Cardiac septum (tissue), 1 donor: ENCODE measurements around the gene ABCA2. TPM values are rescaled to one million over a fixed set of nuclear protein-coding genes. Genes with fewer than 3 reads are reported as not detected.

Experiments
- DNase-seq: peaks from one replicate; pipeline ENCODE4 v3.0.0-alpha.2; 2020; ENCODE audit warnings: low spot score
- intact Hi-C: fragments of 100-400 bp; cut with DNase I; formaldehyde crosslinking; loops from one replicate; pipeline ENCODE4 v1.14.0; 2022
- total RNA-seq: library from RNA; stranded (reverse); fragmentation: NEBNext Ultra II Directional; extraction: Animal tissue kit (Norgen Biotek cat#: 25700); gene quantifications from one replicate; pipeline ENCODE4 v1.2.1, GENCODE V29; 2021
- donor health status: DM: no; HTN: no; CAD: no.

Gene ABCA2
- total RNA-seq, 1 donor from 2014 or later, result 41.5 TPM

DNA sequence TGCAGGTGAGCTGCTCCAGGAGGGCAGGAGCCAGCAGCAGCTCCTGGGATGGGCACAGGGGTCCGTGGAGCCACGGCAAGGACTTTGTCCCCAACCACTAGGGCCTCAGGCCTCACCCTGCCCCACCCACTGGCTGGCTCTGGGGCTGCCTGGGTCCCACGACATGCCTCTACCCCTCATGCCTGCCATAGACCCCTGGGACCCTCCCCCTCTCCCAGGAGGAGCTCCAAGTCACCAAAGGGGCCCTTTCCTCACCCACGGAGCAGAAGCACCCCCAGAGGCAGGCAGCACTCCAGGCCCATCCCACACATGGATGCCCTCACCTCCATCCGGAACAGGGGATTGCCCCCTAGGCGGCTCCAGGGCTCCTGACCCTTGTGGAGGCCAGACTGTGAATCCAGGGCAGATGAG lies 6.5 kb downstream of the ABCA2 start:
- intact Hi-C loops, result no loop called here
- DNase-seq, result no peak

DNA sequence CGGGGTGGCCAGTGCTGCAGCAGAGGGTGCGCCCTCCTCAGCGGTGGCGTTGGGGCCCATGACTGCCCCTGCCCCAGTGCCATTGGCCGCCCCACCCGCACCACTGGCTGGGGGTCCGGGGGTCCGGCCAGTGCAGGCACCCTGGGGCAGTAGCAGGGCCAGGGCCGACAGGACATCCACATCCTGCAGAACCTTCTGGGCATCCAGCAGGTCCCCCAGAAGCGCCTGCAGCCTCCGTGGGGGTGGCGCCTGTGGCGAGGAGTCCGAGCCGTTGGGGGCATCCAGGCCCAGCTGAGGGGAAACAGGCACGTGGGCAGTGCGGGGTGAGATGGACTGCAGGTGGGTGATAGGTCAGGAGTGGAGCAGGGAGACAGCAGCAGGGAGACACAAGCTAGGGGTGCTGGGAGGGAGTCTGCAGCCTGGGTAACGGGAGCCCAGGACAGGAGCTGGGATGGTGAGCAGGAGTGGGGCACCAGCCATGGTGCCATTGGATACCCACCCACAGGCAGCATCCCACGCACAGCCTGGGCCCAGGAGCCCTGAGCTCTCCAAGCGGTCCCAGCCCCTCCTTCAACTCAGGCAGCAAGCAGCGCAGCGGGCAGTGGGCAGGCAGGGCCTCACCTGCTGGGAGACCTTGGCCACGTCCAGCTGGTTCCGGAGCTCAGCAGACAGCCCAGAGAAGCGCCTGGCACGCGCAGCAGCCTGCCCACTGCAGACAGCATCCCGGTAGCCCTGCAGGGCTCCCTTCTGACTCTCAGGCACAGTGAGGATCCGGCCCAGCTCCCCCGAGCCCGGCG lies 7.1 kb downstream of the ABCA2 start:
- intact Hi-C loops, result no loop called here
- DNase-seq, result no peak

DNA sequence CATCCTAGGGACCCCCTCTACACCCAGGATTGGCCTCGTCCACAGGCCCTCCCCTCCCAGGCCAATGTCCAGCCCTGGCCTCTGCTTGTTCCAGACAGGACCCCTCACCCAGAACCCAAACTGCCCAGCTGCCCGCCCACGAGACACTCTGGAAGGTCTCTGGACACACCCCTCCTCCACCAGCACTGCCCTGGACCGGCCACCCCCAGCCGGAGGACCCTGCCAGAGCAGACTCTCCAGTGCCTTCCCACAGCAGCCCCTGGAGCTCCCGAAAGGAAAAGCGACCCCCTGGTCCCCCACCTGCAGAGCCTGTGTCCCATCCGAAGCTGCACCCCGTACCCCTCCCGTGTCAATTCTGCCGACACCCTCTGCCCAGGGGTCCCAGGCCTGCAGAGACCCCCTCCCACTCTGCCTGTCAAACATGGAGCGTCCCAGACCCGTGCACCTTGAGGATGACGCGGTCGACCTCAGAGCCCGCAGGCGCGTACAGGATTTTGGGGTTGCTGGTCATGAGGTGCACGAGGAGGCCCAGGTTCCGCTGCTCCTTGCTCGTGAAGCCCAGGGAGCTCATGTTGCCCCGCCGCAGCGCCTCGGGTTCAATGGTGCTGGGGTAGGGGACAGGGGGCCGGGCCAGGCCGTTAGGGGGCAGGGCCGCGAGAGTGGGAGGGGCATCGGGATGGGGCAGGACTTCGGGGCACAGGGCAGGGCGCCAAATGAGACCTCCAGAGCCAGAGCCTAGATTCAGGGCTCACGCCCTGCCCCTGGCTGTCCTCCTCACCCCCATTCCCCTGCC lies 8.0 kb downstream of the ABCA2 start:
- intact Hi-C loops, result no loop called here
- DNase-seq, result no peak

DNA sequence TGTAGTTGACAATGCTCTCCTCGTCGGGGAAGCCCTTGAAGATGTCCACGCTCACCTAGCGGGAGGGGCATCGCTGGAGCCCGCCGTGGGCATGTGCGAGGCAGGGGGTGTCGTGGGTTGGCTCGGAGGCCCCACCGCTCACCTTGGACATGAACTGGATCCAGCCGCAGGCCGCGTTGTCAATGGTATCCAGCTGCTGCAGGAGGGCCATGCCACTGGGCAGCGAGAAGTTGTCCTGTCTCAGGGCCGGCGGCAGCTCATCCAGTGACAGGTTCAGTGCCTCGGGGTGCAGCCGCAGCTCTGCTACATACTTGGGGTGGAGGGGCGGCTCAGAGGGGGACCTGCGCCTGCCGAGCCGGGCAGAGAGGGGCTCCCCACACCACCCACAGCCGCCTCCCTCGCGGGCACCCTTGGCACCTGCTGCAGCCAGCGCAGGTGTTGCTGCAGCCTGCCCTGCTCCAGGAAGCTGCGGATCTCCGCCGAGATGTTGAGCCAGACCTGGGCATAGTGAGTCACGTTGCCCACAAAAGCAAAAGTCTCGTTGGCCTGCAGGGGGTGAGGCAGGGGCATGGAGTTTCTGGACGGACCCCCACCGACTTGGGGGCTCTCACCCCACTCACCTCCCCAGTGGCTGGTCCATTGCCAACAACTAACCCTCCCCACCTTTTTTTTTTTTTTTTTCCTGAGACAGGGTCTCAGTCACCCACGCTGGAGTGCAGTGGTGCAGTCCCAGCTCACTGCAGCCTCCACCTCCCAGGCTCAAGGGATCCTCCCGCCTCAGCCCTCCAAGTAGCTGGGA lies 9.1 kb downstream of the ABCA2 start:
- intact Hi-C loops, result no loop called here
- no peak for DNase-seq

DNA sequence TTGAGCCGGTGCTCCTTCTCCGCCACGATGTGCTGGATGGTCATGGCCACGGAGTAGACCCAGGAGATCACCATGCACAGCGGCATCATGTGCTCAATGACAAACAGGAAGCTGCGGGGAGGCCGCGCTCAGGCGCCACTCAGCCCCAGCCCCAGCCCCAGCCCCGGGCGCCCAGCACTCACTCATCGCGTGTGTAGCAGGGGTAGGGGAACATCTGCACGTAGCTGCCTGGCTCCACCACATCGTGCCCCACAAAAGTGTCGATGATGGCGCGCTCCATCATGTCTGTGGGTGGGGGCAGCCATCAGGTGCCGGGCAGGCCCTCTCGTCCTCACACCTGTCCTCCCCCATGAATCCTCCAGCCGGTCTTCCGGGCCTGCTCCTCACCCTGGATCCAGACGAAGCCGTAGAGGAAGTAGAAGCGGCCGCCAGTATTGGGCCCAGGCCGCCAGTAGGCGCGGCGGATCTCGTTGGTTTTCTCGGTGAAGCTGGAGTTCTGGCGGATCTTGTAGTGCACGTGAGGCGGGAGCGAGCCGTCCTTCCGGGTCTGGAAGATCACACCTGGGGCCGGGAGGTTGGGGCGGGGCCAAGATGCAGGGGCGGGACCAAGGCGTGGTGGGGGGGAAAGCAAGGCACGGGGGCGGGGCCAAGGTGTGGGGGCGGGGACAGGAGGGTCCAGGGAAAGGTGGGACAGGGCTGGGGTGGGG lies 10.1 kb downstream of the ABCA2 start:
- intact Hi-C loops, result no loop called here

DNA sequence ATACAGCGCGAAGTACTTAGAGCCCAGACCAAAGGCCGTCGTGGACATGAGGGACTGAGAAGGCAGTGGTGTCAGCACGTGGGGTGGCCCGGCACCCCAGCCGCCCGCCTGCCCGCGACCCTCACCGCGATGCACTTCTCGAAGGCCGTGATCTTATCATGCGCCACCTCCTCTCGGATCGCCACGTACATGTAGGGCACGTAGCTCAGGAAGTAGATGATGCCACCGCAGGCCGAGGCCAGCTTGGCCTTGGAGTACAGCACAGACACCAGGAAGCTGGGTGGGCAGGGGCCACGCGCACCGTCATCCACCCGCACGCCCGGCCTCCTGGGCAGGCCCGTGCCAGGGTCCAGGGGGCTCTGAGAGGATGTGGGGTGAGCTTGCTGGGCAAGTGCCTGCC lies 11.0 kb downstream of the ABCA2 start:
- no peak for DNase-seq
- intact Hi-C loops, result no loop called here

More for the DNA sequence above, 10.1 kb downstream of the ABCA2 start:
- DNase-seq, result no peak

DNA sequence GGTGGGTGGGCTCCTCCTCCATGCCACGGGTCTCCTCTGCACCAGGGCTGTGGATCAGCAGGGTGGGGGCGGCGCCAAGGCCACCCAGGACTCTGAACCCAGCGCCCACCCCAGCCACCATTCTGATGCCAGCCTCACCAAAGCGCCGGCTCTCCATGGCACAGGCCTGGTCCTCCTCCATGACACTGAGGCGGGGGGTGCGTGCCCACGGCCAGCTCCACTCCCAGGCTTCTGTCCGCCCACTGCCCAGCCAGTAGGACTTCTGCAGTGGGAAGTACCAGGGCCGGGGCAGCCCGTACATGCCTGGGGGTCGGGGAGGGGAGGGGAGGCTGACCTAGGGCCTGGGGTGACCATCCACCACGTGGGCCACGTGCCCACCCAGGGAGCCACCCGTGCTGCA lies 11.6 kb downstream of the ABCA2 start:
- DNase-seq, result no peak
- intact Hi-C loops, result no loop called here

- intact Hi-C loops, result no loop called here
Observed at GRCh38 chr9:137015976-137016375, 12.1 kb downstream of the ABCA2 start.

DNA sequence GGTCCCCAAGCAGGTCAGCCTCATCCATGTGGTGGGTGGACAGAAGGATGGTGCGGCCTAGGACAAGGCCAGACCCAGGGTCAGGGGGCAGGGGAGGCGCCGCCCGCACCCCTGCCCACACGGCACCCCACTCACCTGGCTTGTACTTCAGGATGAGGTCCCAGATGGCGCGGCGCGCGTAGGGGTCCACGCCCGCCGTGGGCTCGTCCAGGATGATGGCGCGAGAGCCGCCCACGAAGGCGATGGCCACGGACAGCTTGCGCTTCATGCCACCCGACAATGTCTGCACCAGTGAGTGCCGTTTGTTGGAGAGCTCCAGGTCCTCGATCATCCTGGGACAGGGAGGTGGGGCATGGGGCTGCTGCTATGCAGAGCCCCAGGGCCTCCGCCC lies 12.5 kb downstream of the ABCA2 start:
- DNase-seq, result no peak
- intact Hi-C loops, result no loop called here

More at GRCh38 chr9:137015976-137016375, 12.1 kb downstream of the ABCA2 start:
- no peak for DNase-seq

DNA sequence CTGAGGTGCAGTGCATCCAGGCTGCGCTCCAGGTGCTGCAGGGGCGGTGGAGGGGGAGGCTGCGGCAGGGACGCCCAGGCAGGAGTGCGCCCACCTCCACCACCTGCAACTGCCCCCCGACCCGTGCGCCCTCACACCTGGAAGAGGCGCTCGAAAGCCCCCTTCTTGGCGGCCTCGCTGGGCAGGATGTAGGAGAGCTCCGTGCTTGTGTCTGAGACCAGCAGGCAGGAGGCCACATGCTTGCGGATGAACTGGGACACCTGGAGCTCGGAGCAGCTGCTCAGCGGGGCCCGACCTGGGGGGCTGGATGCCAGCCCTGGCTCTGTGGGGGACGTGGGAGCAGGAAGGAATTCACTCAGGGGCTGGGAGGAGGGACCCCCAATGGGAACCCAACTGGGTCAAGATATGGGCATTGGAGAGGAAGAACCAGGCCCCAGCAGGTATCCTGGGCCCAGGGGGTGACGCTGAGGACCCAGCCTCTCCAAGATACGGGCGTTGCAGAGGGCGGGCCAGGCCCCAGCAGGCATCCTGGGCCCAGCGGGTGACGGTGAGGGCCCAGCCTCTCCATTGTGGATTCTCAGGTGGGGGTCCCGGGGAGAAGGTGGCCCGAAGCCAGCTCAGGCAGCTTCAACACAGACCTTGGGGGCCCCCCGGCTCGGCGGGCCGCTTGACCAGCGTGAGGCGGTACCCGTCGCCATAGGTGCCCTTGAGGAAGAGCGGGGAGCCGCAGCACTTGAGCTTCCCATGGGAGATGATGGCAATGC lies 13.1 kb downstream of the ABCA2 start:
- no peak for DNase-seq

DNA sequence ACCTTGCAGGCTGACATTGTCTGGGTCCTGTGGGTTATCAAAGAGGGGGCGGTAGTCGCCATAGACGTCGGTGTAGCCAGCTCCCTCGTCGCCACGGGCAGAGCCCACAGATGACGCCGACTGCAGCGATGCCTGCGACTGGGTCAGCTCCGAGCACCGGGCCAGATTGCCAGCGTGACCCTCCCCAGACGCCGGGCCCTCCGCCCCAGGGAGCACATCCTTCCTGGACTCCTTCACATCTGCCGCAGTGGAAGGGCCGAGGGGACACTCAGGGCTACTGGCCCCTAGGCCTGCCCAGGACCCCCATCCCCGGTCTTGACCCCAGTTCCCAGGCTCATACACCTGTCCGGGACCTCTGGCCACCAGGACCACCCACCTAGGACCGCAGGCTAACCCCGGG lies 13.9 kb downstream of the ABCA2 start:
- intact Hi-C loops, result no loop called here
- DNase-seq, result no peak

More for the DNA sequence above, 13.1 kb downstream of the ABCA2 start:
- intact Hi-C loops, result no loop called here

DNA sequence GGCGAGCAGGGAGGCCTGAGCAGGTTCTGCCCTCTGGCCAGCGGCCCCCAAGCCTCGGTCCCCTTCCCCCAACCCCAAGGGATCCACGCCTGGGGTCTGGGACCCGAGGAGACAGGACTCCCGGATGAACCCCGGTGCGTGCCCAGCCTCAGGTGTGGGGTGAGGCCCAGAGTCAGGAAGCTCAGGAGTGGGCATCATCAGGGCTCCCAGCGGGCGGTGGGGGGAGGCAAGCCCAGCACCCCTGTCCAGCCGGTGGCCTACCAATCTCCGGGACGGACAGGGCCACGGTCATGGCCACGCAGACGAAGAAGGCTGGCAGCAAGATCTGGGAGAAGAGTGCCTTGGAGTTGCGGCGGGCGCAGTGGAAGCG lies 14.5 kb downstream of the ABCA2 start:
- DNase-seq, result no peak
- intact Hi-C loops, result no loop called here

DNA sequence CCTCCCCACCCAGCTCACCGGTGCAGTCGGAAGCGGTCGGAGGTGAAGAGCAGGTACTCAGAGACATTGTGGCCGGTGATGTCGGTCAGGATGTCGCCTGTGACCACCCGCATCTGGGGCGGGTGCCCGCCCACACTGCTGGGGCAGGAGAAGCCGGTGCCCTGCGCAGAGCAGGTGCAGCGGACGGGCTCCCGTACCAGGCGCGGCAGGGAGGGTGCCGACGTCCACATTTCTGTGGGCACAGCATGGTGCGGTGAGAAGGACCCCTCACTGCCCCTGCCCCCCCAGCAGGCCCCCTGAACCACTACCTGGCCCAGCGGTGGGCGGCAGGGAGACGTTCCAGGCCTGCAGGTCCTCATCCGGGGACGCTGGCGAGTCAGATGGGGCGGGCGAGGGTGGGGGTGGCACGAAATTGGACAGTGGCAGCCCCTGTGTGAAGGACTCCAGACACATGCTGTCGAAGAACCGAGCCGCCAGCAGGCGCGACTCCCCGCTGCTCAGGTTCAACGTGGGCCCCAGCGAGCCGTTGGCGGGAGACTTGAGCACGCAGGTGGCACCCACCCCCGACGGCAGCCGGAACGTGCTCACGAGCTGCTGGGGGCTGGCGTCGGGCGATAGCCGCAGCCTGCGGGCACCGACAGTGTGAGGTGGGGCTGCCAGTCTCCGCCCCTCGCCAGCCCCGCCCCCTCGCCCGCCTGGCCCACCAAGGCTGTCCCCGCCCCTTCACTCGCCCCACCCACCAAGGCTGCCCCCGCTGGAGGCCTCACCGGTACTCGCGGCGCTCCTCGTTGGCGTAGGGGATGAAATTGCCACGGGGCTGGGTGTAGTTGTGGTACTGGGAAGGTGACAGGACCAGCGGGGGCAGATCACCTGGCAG lies 15.1 kb downstream of the ABCA2 start:
- DNase-seq, result no peak
- intact Hi-C loops, result no loop called here

- no peak for DNase-seq
- intact Hi-C loops, result no loop called here
Observed at GRCh38 chr9:137011907-137012675, 15.9 kb downstream of the ABCA2 start.

DNA sequence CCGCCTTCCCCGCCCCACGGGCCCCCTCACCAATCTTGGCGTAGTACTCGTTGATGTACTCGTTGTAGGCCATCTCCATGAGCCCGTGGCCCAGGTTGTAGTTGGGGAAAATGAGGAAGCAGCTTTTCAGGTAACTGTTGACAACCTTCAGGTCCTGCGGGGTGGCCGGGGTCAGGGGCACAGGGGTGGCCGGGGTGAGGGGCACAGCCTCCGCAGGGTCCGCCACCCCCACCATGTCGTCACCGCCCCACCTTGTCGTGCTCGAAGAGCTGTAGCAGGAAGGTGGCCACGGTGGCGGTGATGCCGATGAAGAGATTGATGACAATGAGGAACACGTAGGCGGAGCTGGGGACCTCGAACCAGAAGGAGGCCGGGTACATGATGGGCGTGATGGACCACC lies 16.9 kb downstream of the ABCA2 start:
- intact Hi-C loops, result no loop called here
- no peak for DNase-seq

GRCh38 chr9:137009938-137010732 lies 17.9 kb downstream of the ABCA2 start:
- DNase-seq, result no peak
- intact Hi-C loops, result no loop called here
